NT2/D1 (cell line): Measurements from ENCODE around the gene PRELID3B.

Experiments used
- SUZ12 ChIP-seq: IDR thresholded peaks from 2 replicates; pipeline ENCODE4 v1.6.1; 2011; ENCODE audit not compliant: insufficient read length, insufficient read depth; ENCODE audit errors: extremely low read depth
- YY1 ChIP-seq: IDR thresholded peaks from 2 replicates; pipeline ENCODE4 v1.6.1; 2011; ENCODE audit not compliant: insufficient read length, insufficient read depth
- ZNF274 ChIP-seq: IDR thresholded peaks from 2 replicates; pipeline ENCODE4 v1.6.1; 2011; ENCODE audit warnings: mild to moderate bottlenecking, low read depth, low read length

GRCh38 chr20:58998656-58999055, 43.9 kb downstream of the PRELID3B start:
- no peak for TF ChIP-seq YY1
- TF ChIP-seq SUZ12, result no peak
- no peak for TF ChIP-seq ZNF274
